ENCODE measurements around the gene SLC24A3. TPM values are rescaled to one million over a fixed set of nuclear protein-coding genes. Genes with fewer than 3 reads are reported as not detected.

SLC24A3 gene
- total and polyA plus RNA-seq, 4 donors, result 17.5 to 64.9 (median 43.8) TPM

- peaks cover 8% of the 10 kb centered on the region for H3K4me1 ChIP-seq (ENCODE audit: control insufficient read depth, insufficient read depth, low read length)
- H3K36me3 ChIP-seq (ENCODE audit: control insufficient read depth, insufficient read depth, low read length), result no peaks in the 10 kb centered on the region
- no peak overlapping the region for H3K27ac ChIP-seq (ENCODE audit: low read depth, low read length)
- no peak for DNase-seq (ENCODE audit: low read depth in 4 of 6, low spot score in 6 of 6)
- H3K9me3 ChIP-seq (ENCODE audit: control insufficient read depth, insufficient read depth, low read length), result no peaks in the 10 kb centered on the region
- no peaks in the 10 kb centered on the region for H3K27me3 ChIP-seq (ENCODE audit: control insufficient read depth, insufficient read depth, low read length)
- no peak overlapping the region for H3K4me3 ChIP-seq (ENCODE audit: low read depth, low read length)
Measured at GRCh38 chr20:19504251-19504650, 291.8 kb downstream of the SLC24A3 start.

- Histone ChIP-seq H3K9me3 (ENCODE audit: control insufficient read depth, insufficient read depth, low read length) (no peaks in the 10 kb centered on the region), H3K36me3 (ENCODE audit: control insufficient read depth, insufficient read depth, low read length) (no peaks in the 10 kb centered on the region), H3K27ac (ENCODE audit: low read depth, low read length) (no peak overlapping the region), H3K4me3 (ENCODE audit: low read depth, low read length) (no peak overlapping the region), H3K4me1 (ENCODE audit: control insufficient read depth, insufficient read depth, low read length) (peaks cover 10% of the 10 kb centered on the region), H3K27me3 (ENCODE audit: control insufficient read depth, insufficient read depth, low read length) (no peaks in the 10 kb centered on the region)
- WGBS (ENCODE audit: insufficient coverage), result 100% methylated on average over 1 of the region's 1 CpG
- no peak for DNase-seq (ENCODE audit: low read depth in 4 of 6, low spot score in 6 of 6)
Measured at GRCh38 chr20:19506021-19506420, 293.6 kb downstream of the SLC24A3 start.

DNA sequence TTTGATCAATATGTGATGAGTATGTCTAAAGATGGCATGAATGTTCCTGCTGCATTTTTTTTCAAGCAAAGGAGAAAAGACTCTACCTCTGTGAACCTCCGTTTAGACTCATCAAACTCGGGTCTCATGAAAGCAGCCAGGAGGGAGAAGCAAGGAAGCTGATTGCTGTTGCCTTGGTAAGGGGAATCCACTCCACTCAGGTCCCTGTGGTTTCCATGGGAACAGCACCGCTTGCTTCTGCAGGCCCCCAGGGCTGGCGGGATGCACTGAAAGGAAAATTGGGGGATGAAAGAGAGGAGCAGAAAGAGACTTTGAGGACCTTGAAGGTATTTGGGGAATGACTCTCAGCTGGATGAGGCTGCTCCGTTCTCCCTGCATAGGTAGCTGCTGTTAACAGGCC lies 296.0 kb downstream of the SLC24A3 start:
- WGBS (ENCODE audit: insufficient coverage), result 20% methylated on average over 4 of the region's 5 CpGs
- no peak overlapping the region for H3K4me3 ChIP-seq (ENCODE audit: low read depth, low read length)
- H3K9me3 ChIP-seq (ENCODE audit: control insufficient read depth, insufficient read depth, low read length), result no peaks in the 10 kb centered on the region
- DNase-seq (ENCODE audit: low read depth in 4 of 6, low spot score in 6 of 6), result peak in 5 of 6 donors; percentile 33 to 93 (median 55)
- H3K4me1 ChIP-seq (ENCODE audit: control insufficient read depth, insufficient read depth, low read length), result peaks cover 10% of the 10 kb centered on the region
- no peaks in the 10 kb centered on the region for H3K36me3 ChIP-seq (ENCODE audit: control insufficient read depth, insufficient read depth, low read length)
- H3K27ac ChIP-seq (ENCODE audit: low read depth, low read length), result no peak overlapping the region
- no peaks in the 10 kb centered on the region for H3K27me3 ChIP-seq (ENCODE audit: control insufficient read depth, insufficient read depth, low read length)

DNA sequence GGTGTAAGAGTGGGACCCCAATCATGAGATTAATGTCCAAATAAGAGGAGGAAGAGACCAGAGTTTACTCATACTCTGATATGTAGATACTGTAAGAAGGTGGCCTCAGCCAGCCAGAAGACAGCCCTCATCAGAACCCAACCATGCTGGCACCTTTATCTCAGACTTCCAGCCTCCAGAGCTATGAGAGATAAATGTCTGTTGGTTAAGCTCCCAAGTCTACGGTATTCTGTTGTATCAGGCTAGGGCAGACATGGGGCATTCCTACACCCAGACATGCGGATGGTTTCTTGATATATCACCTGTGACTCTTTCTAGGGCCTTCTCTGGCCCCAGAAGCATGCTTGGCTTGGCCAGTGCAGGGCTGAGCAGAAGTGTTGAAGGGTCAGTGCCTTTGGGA lies 298.2 kb downstream of the SLC24A3 start:
- H3K36me3 ChIP-seq (ENCODE audit: control insufficient read depth, insufficient read depth, low read length), result no peaks in the 10 kb centered on the region
- WGBS (ENCODE audit: insufficient coverage), result 92% methylated on average over 2 of the region's 2 CpGs
- no peaks in the 10 kb centered on the region for H3K9me3 ChIP-seq (ENCODE audit: control insufficient read depth, insufficient read depth, low read length)
- no peak for DNase-seq (ENCODE audit: low read depth in 4 of 6, low spot score in 6 of 6)
- no peak overlapping the region for H3K4me3 ChIP-seq (ENCODE audit: low read depth, low read length)
- H3K27me3 ChIP-seq (ENCODE audit: control insufficient read depth, insufficient read depth, low read length), result no peaks in the 10 kb centered on the region
- H3K4me1 ChIP-seq (ENCODE audit: control insufficient read depth, insufficient read depth, low read length), result peaks cover 10% of the 10 kb centered on the region
- no peak overlapping the region for H3K27ac ChIP-seq (ENCODE audit: low read depth, low read length)

DNA sequence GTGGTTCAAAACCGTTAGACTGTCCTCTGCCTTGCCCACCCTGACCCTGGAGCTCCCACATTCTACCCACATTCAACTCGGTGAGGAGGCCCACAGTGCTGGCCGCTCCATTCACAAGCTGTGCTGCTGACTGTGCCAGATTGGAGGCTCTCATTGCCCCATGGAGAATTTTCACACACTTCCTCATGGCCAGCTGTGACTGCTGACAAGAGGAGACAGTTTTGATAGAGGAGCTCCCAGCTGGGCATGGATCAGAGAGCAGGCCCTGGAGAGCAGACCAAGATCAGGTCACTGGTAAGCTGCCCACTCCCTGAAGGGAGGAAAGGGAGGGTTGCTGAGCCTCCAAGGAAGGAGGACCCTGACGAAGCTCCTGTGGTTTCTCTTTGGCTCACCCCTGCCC lies 299.5 kb downstream of the SLC24A3 start:
- Histone ChIP-seq H3K36me3 (ENCODE audit: control insufficient read depth, insufficient read depth, low read length) (no peaks in the 10 kb centered on the region), H3K27me3 (ENCODE audit: control insufficient read depth, insufficient read depth, low read length) (no peaks in the 10 kb centered on the region)
- 69% methylated on average over 4 of the region's 4 CpGs for WGBS (ENCODE audit: insufficient coverage)

DNA sequence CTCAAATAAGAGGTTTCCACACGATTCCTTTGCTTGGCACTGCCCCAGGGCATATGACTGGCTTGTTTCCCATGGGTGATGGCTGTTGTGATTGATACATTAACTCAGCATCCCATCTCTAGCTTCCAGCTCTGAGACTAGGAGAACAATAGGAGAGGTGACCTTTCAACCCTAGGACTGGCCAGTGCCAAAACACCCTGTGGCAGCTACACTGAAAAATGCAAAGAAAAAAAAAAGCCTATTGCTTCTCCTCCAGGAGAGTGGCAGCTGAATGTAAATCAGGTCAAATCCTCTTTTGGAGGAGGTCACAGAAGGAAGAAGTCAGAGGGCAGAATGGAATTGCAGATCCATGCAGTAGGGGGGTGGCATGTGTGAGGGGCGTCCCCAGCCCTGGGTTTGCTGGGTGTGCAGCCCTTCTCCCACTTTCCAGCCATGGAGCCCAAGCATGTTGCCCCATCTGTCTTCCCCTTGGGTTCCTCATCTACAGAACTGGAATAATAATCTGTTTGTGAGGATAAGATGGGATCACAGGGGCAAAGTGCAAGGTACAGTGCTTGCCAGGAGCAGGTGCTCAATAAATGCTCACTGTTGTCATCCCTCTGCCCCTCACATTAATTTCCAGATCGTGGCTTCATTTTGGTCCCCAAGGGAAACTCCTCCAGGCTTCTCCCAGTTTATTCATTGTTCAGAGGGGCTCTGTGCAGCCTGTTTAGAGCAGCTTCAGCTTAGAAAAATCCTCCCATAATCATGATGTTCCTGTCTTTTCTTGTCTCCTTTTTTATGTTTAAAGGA lies 300.6 kb downstream of the SLC24A3 start:
- no peak overlapping the region for H3K27ac ChIP-seq (ENCODE audit: low read depth, low read length)
- 29% methylated on average over 2 of the region's 3 CpGs for whole genome bisulfite sequencing (ENCODE audit: insufficient coverage)

More for the DNA sequence above, 299.5 kb downstream of the SLC24A3 start:
- peaks cover 10% of the 10 kb centered on the region for H3K4me1 ChIP-seq (ENCODE audit: control insufficient read depth, insufficient read depth, low read length)
- no peak for DNase-seq (ENCODE audit: low read depth in 4 of 6, low spot score in 6 of 6)
- no peak overlapping the region for H3K4me3 ChIP-seq (ENCODE audit: low read depth, low read length)
- H3K27ac ChIP-seq (ENCODE audit: low read depth, low read length), result no peak overlapping the region
- H3K9me3 ChIP-seq (ENCODE audit: control insufficient read depth, insufficient read depth, low read length), result no peaks in the 10 kb centered on the region

DNA sequence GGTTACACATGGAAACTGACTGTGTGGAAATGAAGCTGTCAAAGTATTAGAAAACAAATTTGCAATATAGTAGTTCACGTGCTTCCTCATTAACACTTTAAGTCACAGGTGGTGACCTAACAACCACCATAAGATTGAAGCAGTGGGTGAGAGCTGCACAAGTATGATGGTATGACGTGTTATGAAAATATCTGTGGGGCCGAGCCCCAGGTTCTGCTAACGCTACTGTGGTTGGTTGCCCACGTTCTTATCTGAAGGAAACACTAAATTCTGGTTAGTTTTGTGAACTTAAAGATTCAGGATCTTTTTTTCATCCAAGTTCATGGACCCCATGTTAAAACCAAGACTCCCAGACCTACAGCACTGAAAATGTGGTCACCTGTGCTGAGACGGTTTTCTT lies 302.6 kb downstream of the SLC24A3 start:
- DNase-seq (ENCODE audit: low read depth in 4 of 6, low spot score in 6 of 6), result no peak
- H3K27ac ChIP-seq (ENCODE audit: low read depth, low read length), result no peak overlapping the region
- H3K36me3 ChIP-seq (ENCODE audit: control insufficient read depth, insufficient read depth, low read length), result no peaks in the 10 kb centered on the region
- 81% methylated on average over 4 of the region's 6 CpGs for WGBS (ENCODE audit: insufficient coverage)
- no peaks in the 10 kb centered on the region for H3K4me1 ChIP-seq (ENCODE audit: control insufficient read depth, insufficient read depth, low read length)
- no peaks in the 10 kb centered on the region for H3K27me3 ChIP-seq (ENCODE audit: control insufficient read depth, insufficient read depth, low read length)
- H3K4me3 ChIP-seq (ENCODE audit: low read depth, low read length), result no peak overlapping the region
- H3K9me3 ChIP-seq (ENCODE audit: control insufficient read depth, insufficient read depth, low read length), result no peaks in the 10 kb centered on the region

More for the DNA sequence above, 300.6 kb downstream of the SLC24A3 start:
- no peaks in the 10 kb centered on the region for H3K27me3 ChIP-seq (ENCODE audit: control insufficient read depth, insufficient read depth, low read length)
- H3K4me1 ChIP-seq (ENCODE audit: control insufficient read depth, insufficient read depth, low read length), result peaks cover 10% of the 10 kb centered on the region
- no peaks in the 10 kb centered on the region for H3K9me3 ChIP-seq (ENCODE audit: control insufficient read depth, insufficient read depth, low read length)
- DNase-seq (ENCODE audit: low read depth in 4 of 6, low spot score in 6 of 6), result no peak
- no peaks in the 10 kb centered on the region for H3K36me3 ChIP-seq (ENCODE audit: control insufficient read depth, insufficient read depth, low read length)
- no peak overlapping the region for H3K4me3 ChIP-seq (ENCODE audit: low read depth, low read length)

DNA sequence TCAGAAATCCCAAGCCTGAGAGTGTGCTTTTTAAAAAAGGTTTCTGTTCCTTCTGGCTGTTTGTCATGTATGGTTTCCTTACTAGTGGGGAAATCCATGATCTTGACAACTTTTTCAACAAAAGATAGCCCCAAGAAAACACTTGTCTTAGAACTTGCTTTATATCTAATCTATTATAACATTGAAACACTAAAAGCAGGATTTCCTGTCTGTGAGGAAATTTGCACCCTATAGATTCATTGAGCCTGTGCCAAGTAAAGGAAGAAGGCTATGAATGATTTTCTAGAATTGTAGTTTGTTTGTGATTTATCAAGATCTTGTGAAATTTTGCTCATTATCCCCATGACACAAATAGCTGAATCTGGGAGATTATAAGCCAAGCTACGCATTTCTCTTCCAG lies 307.0 kb downstream of the SLC24A3 start:
- Histone ChIP-seq H3K9me3 (ENCODE audit: control insufficient read depth, insufficient read depth, low read length) (no peaks in the 10 kb centered on the region), H3K4me1 (ENCODE audit: control insufficient read depth, insufficient read depth, low read length) (no peaks in the 10 kb centered on the region), H3K27me3 (ENCODE audit: control insufficient read depth, insufficient read depth, low read length) (no peaks in the 10 kb centered on the region), H3K36me3 (ENCODE audit: control insufficient read depth, insufficient read depth, low read length) (no peaks in the 10 kb centered on the region), H3K27ac (ENCODE audit: low read depth, low read length) (no peak overlapping the region), H3K4me3 (ENCODE audit: low read depth, low read length) (no peak overlapping the region)
- no CpG with 5 or more reads among the region's 1 CpG for WGBS (ENCODE audit: insufficient coverage)
- DNase-seq (ENCODE audit: low read depth in 4 of 6, low spot score in 6 of 6), result no peak

DNA sequence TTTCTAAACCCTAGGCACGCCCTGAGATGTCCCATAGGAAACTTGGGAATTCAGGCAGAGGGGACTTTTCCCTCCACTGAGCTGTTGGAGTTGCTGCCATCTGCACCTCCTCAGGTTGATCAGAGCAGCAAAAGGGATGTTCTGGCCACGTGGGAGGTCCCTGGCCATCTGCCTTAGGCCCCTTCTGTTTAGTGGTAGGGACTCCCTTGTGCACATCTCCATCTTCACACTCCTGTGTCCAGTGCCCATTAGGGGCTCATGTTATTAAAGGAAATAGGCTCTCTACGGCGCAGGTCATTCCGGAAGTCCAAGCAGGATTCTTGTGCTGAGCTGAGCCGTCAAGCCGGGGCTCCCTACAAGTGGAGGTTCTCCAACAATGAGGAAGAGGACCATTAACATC lies 307.8 kb downstream of the SLC24A3 start:
- Histone ChIP-seq H3K4me3 (ENCODE audit: low read depth, low read length) (no peak overlapping the region), H3K27me3 (ENCODE audit: control insufficient read depth, insufficient read depth, low read length) (no peaks in the 10 kb centered on the region), H3K4me1 (ENCODE audit: control insufficient read depth, insufficient read depth, low read length) (no peaks in the 10 kb centered on the region), H3K36me3 (ENCODE audit: control insufficient read depth, insufficient read depth, low read length) (no peaks in the 10 kb centered on the region), H3K27ac (ENCODE audit: low read depth, low read length) (no peak overlapping the region), H3K9me3 (ENCODE audit: control insufficient read depth, insufficient read depth, low read length) (no peaks in the 10 kb centered on the region)
- DNase-seq (ENCODE audit: low read depth in 4 of 6, low spot score in 6 of 6), result no peak
- 84% methylated on average over 7 of the region's 7 CpGs for WGBS (ENCODE audit: insufficient coverage)

DNA sequence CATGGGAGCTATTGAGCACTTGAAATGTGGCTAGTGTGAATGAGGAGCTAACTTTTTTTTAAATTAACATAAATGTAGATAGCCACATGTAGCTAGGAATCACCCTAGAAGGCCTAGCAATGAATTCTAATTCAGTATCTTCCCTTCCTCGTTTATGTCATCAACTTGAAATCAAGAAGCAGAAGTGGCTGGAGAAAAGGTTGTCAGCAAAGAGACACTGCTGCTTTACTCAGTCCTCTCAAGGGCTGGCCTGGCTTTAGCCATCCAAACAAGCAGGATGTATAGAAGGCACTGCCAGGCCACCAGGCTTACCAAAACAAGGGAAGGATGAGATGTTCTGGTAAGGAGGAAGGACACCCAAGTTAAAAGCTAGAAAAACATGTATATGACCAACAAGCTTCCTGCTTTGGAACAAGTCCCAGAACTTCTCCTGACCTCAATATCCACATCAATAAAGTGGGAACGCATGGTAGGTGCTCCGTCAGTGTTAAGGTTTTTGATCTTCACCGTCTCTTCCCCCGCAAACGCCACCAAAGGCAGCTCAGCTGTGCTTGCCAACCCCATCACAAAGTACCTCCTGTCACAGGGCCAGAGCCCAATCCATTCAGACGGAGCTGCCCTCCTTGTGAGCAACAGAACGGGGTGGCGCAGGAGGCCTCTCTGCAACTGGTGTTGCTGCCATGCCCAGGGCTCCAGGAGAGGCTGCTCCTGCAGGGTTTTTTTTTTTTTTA lies 309.8 kb downstream of the SLC24A3 start:
- Histone ChIP-seq H3K36me3 (ENCODE audit: control insufficient read depth, insufficient read depth, low read length) (peaks cover 3% of the 10 kb centered on the region), H3K27me3 (ENCODE audit: control insufficient read depth, insufficient read depth, low read length) (no peaks in the 10 kb centered on the region), H3K4me1 (ENCODE audit: control insufficient read depth, insufficient read depth, low read length) (no peaks in the 10 kb centered on the region), H3K4me3 (ENCODE audit: low read depth, low read length) (no peak overlapping the region), H3K9me3 (ENCODE audit: control insufficient read depth, insufficient read depth, low read length) (no peaks in the 10 kb centered on the region), H3K27ac (ENCODE audit: low read depth, low read length) (no peak overlapping the region)
- peak in 2 of 6 donors; percentile 17 to 43 for DNase-seq (ENCODE audit: low read depth in 4 of 6, low spot score in 6 of 6)
- 42% methylated on average over 6 of the region's 9 CpGs for WGBS (ENCODE audit: insufficient coverage)

Measured in spinal cord (tissue), 10 donors.